Left renal cortex interstitium (tissue), 4 donors: ENCODE measurements around the gene SWAP70. TPM values are rescaled to one million over a fixed set of nuclear protein-coding genes. Genes with fewer than 3 reads are reported as not detected.

Source experiments
- DNase-seq, 4 donors: peaks; one replicate each; pipeline ENCODE4 v3.0.0-alpha.2; 2013; ENCODE audit warnings: low read depth in 4 of 4, low spot score in 2 of 4, missing footprints in 1 of 4
- polyA plus RNA-seq, 4 donors: library from polyadenylated mRNA; unstranded; fragments of 120-200 nt; gene quantifications; one replicate each; pipeline ENCODE4 v1.2.1, GENCODE V29; 2013; ENCODE audit not compliant: insufficient read length in 4 of 4

SWAP70 gene
- polyA plus RNA-seq, 4 donors = 22.7 to 28.2 (median 24.9) TPM

- DNase-seq = no peak
These were observed 81.7 kb downstream of the SWAP70 start for GRCh38 chr11:9745411-9746211.

DNA sequence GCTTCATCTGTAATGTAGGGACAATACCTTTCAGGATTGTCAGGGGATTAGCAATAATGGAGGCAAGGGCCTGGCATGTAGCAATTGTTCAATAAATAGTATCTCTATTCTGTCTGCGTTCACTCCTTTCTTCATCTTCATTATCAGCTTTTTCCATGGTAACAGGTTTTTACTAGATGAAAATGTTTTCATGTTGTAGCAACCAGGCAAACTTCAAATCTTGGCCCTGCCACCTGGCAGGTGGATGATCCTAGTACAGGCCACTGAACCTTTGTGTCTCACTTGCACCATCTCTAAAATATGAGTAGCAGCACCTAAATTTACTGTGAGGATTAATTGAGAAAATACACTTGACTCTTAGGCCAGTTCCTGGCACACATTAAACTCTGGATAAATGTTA is 83.4 kb downstream of the SWAP70 start:
- no peak for DNase-seq

- DNase-seq = no peak
These were observed 84.0 kb downstream of the SWAP70 start for GRCh38 chr11:9747828-9748227.

GRCh38 chr11:9748361-9748970 is 84.6 kb downstream of the SWAP70 start:
- peak in 1 of 4 donors; percentile 50 for DNase-seq

DNA sequence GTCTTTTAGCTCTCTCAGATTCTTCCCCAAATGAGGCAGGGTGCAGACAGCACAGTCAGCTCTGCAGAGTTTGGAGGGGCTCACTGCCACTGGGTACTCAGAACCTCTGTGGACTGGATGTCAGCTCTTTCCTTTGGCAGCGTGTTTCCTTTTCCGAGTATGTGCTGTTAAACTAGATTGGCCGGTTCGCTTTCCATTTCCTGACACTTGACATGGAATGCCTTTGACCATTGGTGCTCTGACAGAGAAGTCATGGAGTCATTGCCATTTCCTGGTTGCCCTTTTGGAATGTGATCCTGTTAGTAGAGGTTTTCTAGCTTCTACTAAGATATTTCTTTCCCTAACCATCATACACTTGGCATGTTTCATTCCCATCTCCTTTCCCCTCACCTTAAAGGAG is 86.7 kb downstream of the SWAP70 start:
- no peak for DNase-seq

DNA sequence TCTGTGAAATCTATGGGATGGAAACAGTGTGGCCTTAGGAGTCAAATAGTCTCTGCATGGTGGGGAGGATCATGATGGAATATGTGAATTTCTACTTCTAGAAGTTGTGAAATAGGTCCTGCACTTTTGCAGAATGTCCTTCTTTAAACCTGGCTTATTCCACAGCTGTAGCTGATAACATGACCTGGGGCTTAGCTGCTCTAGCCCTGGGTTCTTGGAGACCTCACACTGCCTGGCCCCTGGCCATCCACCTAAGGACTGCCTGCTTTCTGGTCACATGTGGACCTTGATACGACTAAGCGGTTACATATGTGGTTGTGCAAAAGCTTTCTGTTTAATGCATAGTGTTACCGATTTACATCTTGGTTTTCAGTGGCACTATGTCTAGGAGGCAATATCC is 88.2 kb downstream of the SWAP70 start:
- DNase-seq = no peak

DNA sequence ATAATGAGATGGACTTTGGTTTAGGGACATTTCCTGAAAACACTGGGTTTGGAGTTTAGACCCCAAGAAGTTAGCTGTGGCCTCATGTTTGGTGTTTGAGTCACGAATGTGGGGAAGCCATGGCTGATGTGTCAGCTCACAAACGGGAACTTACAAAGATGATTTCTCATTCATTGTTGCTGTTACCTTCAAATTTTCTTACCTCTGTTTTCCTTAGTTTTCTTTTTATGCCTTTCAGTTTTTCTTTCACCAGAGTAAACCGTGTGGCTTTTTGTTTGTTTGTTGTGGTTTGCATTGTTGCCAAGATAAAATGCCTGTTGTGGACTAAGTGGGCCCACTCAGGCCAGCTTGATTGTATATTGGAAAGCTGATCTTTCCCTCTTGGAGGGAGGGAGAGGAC is 89.1 kb downstream of the SWAP70 start:
- DNase-seq = no peak

DNA sequence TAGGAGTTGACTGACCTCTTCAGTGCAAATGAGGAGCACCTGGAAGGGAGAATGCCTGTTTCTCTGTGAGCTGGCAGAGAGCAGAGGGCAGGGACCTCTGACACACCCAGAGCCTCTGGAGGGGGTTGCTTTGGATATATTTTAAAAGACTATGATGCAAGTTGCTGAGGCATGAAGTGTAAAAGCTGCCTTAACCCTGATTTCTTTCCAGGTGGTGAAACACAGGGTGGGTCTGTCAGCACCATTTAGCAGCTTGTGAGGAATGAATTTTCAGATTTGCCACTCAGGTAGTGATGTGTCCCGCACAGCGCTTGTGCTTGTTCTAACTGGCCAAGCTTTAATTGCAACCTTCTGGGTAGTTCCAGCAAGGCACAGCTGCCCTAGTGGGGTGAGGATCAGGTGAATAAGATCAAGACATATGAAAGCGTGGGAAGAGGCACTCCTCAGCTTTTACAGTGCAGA is 90.2 kb downstream of the SWAP70 start:
- no peak for DNase-seq

GRCh38 chr11:9755561-9756185 is 91.8 kb downstream of the SWAP70 start:
- DNase-seq = no peak

- no peak for DNase-seq
These were observed 92.6 kb downstream of the SWAP70 start for GRCh38 chr11:9756461-9756860.

DNA sequence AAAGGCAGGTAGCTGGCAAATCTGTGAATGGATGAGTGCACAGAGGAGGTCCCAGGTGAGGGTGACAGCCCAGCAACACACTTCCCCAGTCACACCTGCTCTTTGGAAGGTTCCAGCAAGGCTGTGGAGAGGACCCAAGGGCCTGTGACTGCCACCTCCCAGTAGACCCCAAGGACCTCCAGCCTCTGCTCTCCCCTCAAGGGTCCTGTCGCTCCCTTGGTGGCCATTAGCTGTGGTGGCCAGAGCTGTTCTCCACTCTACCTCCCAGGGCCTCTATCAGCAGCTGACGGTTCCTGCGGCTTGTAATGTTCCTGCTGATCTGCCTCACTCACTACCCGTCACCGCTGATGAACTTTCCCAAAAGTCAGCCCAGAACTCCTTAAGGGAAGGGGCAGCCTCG is 93.0 kb downstream of the SWAP70 start:
- no peak for DNase-seq

- DNase-seq = peak in 2 of 4 donors; percentile 49 to 64
These were observed 94.1 kb downstream of the SWAP70 start for GRCh38 chr11:9757809-9758636.

- DNase-seq = peak in 3 of 4 donors; percentile 52 to 76 (median 67)
These were observed 95.0 kb downstream of the SWAP70 start for GRCh38 chr11:9758637-9759518.

DNA sequence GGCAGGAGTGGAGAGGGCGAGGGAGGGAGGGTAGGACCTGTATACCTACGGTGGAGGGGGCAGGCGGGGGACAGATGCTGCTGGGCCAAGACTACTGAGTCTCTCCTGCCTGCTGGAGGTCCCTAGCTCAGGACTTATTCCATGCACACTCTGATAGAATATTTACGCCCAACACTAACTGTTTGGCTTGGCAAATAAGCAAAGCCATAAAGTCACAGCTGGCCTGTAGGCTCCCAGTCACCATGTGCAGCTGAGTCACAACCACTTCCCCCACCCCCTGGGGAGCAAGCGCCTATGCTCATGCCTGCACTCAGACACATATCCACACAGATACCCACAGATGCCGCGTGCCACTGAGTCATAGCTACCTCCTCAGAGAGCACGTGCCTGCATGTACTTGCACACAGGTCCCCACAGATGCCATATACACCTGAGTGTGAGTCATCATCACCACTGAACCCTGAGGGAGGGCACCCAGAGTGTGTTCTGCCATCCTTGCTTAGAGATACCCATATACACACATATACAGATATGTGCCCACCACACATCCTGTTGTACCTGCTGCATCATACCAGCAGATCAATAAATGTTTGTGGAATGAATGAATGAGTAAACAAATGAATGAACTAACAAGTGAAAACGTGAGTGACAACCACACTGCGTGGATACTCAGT is 95.8 kb downstream of the SWAP70 start:
- DNase-seq = peak in 2 of 4 donors; percentile 50

DNA sequence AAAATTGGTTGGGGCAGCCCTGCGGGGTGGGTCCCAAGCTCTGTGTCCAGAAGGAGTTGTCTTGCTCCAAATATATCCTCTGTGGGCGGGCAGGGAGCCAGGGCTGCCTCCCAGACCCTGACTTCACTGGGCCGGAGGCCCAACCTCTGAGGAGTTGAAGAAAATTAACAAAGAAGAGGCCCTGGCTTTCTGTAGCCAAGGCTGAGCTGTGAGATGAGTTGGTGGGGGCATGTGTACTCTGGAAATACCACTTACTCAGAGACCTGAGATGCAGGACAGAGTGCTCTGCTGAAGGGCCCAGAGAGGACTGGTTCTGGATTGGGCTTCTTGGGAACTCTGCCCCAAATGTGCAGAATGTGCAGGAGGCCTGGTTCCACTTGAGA is 96.3 kb downstream of the SWAP70 start:
- DNase-seq = no peak

- DNase-seq = no peak
These were observed 97.6 kb downstream of the SWAP70 start for GRCh38 chr11:9761441-9761945.

DNA sequence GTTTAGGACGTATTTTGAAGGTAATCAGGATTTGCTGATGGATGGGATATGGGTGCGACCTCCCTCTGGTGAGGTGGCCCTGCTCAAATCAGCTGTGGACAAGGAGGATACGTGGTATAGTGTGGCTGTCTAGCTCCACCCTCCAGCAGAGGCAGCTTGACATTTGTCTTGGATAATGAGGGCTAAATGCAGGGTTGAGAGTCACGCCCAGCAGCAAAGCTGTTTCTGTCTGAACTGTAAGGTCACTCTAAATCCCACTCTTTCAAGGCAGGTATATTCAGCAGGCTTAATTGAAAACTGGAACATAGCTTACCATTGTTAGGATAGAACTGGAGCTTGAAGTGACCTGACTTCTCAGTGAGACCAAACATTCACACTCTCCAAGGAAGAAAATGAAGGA is 98.7 kb downstream of the SWAP70 start:
- DNase-seq = no peak

DNA sequence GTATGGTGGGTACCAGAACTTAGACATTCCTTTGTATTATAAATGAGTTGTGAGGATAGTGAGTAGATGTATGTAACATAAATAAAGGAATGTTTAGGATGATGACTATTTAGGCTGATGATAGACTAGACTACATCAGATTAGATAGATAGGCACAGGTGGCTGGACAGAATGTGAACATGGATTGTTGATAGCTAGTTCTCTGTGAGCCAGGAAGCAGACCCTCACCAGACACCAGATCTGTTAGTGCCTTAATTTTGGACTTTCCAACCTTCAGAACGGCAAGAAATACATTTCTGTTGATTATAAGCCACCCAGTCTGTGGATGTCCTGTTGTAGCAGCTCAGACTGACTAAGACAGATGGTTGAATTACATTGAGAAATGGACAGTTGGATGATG is 99.4 kb downstream of the SWAP70 start:
- DNase-seq = no peak
